A172 (cell line): ENCODE data around the gene RRAS2. TPM values are rescaled to one million over a fixed set of nuclear protein-coding genes. Genes with fewer than 3 reads are reported as not detected.
"Not testable (repeated sequence)": the region's sequence is repeated elsewhere in the genome, so short reads cannot be mapped to it uniquely, and the experiment has no call there.

Experiments
- DNase-seq: peaks from one replicate; pipeline ENCODE4 v3.0.0-alpha.2; 2015; ENCODE audit warnings: low spot score
- total RNA-seq: library from RNA; depleted of rRNA; stranded (reverse); fragments of >200 nt; shearing (Covaris generic); gene quantifications from 2 replicates; pipeline ENCODE4 v1.2.3, GENCODE V29; 2014

Gene RRAS2
- total RNA-seq, 1 experiment from 2014 or later = 138 TPM

DNA sequence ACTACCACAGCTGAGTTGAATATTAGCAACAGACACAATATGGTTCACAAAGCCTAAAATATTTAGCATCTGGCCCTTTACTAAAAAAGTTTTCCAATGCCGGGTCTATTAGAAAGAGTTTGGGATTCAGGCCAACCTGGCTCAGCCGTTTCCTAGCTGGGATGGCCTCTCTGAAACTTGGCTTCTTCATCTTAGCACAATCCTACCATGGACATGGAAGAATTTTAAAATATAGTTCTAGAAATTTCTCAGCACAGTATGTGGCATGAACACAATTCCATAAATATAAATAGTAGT is 103.8 kb downstream of the RRAS2 start:
- no peak for DNase-seq

GRCh38 chr11:14254533-14255237 is 104.3 kb downstream of the RRAS2 start:
- DNase-seq = no peak

DNA sequence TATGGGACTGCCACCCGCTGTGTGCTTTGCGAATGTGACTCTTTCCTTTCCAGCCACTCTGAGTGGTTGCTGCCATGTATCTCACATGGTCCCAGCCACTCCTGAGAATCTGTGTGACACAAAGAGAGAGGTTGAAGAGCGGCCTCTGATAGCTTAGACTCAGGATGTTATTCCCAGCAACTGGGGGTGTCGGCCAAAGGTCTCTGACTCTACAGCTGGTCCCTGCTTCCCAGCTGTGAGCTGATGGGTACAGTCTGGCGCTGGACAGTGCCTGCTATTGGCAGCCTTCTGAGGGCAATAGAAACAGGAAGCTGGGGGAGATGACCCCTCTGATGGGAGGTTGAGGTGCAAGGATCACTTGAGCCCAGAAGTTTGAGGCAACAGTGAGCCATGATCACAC is 105.1 kb downstream of the RRAS2 start:
- DNase-seq = no peak

- no peak for DNase-seq
These were observed 105.6 kb downstream of the RRAS2 start for GRCh38 chr11:14253421-14253820.

- DNase-seq = not testable (repeated sequence)
These were observed 106.5 kb downstream of the RRAS2 start for GRCh38 chr11:14252501-14252900.

DNA sequence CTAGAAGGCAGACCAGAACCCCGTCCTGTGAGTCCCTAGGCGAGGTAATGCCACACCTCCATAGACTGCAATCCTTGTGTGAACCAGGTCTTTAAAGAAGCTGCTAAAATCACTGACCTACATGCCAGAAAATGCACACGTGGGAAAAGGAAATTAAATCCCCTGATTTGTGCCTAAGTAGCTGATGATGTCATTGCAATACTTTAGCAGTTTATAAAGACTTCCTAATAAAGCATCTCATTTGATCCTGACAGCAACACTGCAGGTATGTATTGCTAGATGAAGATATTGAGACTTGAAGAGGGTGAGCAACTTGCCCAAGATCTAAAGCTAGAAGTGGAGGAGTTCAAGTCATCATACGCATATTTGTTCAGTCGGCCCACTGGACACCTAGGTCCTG is 107.2 kb downstream of the RRAS2 start:
- no peak for DNase-seq

GRCh38 chr11:14249121-14249963 is 109.6 kb downstream of the RRAS2 start:
- DNase-seq = peak; percentile 64

- DNase-seq = no peak
These were observed 110.4 kb downstream of the RRAS2 start for GRCh38 chr11:14248580-14248981.

DNA sequence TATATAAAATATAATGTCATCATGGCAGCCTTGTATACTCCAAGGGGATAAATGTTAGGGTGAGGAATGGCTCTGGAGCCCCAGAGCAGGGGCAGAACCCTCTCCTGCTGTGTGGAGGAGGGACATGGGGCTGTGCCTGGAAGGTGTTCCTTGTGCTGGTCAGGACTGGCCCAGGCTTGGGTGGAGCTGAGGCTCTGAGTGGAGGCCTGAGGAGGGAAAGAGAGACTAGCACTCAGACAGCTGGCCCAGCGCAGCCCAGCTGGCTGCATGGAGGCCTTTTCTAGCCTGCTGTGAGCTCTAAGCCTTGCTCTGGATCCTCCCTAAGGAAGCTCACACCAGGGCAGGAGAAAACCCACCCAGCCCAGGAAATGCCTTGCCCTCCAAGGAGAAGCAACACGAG is 113.5 kb downstream of the RRAS2 start:
- DNase-seq = no peak

- DNase-seq = no peak
These were observed 114.1 kb downstream of the RRAS2 start for GRCh38 chr11:14244926-14245325.

DNA sequence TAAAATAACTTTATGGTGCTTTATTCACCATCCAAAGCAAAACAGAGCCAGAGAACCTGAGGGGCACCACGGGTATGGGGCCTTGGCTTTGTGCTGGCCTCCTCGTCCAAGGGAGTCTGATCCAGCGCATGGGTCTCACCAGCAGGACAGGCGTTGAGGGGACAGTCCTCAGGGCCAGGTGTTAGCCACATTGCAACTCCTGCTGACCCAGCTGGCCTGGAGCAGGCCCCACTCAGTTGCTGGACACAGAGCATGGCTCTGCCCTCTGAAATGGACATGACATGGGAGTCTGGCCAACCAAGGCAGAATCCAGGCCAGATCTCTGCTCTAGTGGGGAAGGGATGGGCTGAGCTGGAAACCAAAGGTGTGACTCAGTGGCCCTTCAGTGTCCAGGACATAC is 116.2 kb downstream of the RRAS2 start:
- DNase-seq = no peak

DNA sequence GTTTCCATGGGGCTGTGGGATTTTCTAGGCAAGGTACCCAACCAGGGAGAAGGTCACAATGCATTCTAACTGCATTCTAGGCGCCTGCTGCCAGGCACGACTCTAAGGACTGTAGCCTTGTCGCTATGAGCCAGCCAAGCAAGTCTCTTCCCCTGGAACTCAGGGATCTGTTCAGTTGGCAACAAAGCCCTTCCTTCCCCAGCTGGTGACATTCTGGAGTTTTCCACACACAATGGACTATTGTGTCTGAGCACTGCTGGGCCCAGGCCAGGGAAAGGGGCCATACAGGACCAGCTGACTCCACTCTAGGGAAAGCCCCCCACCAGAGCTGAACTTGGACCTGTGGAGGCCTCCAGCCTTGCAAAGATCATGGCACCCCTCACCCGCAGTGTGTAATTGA is 116.8 kb downstream of the RRAS2 start:
- no peak for DNase-seq

DNA sequence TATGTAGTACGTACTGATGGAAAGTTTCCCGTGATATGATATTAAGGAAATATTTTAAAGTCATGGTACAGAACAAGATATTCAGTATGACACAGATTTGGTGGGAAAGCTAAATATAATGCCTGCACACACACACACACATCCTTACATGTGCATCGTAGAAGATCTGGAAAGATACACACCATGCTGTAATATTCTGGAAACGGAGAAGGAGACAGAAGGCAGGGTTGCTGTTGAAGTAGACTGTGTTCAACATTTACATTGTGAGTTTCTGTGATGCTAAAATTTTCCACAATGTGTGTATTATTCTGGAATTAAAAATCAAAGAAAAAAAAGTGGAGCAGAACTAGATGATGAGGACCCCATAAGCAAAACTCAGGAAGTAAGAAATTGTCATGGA is 118.0 kb downstream of the RRAS2 start:
- no peak for DNase-seq

GRCh38 chr11:14240221-14240620 is 118.8 kb downstream of the RRAS2 start:
- no peak for DNase-seq

- no peak for DNase-seq
These were observed 121.5 kb downstream of the RRAS2 start for GRCh38 chr11:14237444-14237961.

GRCh38 chr11:14235701-14236100 is 123.3 kb downstream of the RRAS2 start:
- DNase-seq = no peak

- no peak for DNase-seq
These were observed 124.5 kb downstream of the RRAS2 start for GRCh38 chr11:14234446-14234845.

GRCh38 chr11:14232652-14233051 is 126.3 kb downstream of the RRAS2 start:
- DNase-seq = no peak

- DNase-seq = no peak
These were observed 128.6 kb downstream of the RRAS2 start for GRCh38 chr11:14230407-14230806.

GRCh38 chr11:14229472-14229871 is 129.5 kb downstream of the RRAS2 start:
- DNase-seq = no peak

DNA sequence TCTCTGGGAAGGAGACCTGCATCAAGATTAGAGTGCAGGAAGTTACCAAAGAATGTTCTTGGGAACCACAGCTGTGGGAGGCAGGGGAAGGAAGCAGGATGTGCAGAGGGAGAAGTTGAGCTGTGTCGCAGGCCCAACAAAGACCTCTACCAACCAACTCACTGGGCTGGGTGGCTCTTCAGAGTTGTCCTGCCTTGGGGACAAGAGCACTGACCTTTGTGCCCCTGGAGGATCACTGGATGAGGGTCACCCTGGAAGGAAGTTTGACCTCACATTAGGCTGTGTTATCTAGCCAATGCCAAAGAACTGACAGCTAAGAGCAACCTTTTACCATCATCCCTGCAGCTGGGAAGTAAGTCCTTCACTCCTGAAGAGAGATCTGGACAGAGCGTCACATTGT is 130.6 kb downstream of the RRAS2 start:
- DNase-seq = no peak
